Spleen (tissue), 11 donors: Measurements from ENCODE around the gene LEMD3. TPM values are rescaled to one million over a fixed set of nuclear protein-coding genes. Genes with fewer than 3 reads are reported as not detected.

Source experiments
- DNase-seq: peaks from one replicate; pipeline ENCODE4 v3.0.0-alpha.2; 2020
- H3K27ac ChIP-seq, 8 donors: fragments of 200-600 bp; sonication (generic) in 7 of 8; 1 replicate in 4 of 8; 2 replicates in 4 of 8; pipeline versions ENCODE4 v1.5.0 to v1.8.0; 2016 to 2021; ENCODE audit warnings: inconsistent platforms in 4 of 8, mild to moderate bottlenecking in 4 of 8, moderate library complexity in 1 of 8
- H3K27me3 ChIP-seq, 7 donors: fragments of 200-600 bp; sonication (generic) in 6 of 7; replicated peaks in 1 of 7; 1 replicate in 4 of 7; 2 replicates in 3 of 7; pipeline versions ENCODE4 v1.5.0 to v1.8.0; 2016 to 2021; ENCODE audit warnings: inconsistent platforms in 3 of 7, mild to moderate bottlenecking in 1 of 7
- H3K36me3 ChIP-seq, 6 donors: fragments of 200-600 bp; sonication (generic) in 5 of 6; 1 replicate in 4 of 6; 2 replicates in 2 of 6; pipeline versions ENCODE4 v1.5.0 to v1.8.0; 2016 to 2021; ENCODE audit warnings: inconsistent platforms in 2 of 6
- H3K4me1 ChIP-seq, 6 donors: fragments of 200-600 bp; sonication (generic) in 5 of 6; 1 replicate in 3 of 6; 2 replicates in 3 of 6; pipeline versions ENCODE4 v1.5.0 to v1.8.0; 2016 to 2021; ENCODE audit warnings: inconsistent platforms in 3 of 6
- H3K4me3 ChIP-seq, 8 donors: fragments of 200-600 bp; sonication (generic) in 7 of 8; 1 replicate in 4 of 8; 2 replicates in 4 of 8; pipeline versions ENCODE4 v1.5.0 to v1.8.0; 2016 to 2021; ENCODE audit warnings: inconsistent platforms in 4 of 8, mild to moderate bottlenecking in 4 of 8, moderate library complexity in 2 of 8
- H3K9me3 ChIP-seq, 8 donors: fragments of 200-600 bp; sonication (generic) in 7 of 8; 1 replicate in 4 of 8; 2 replicates in 4 of 8; pipeline versions ENCODE4 v1.5.0 to v1.8.0; 2016 to 2021; ENCODE audit warnings: inconsistent platforms in 4 of 8
- POLR2A ChIP-seq, 3 donors: fragments of 450-650 bp; IDR thresholded peaks; one replicate each; pipeline ENCODE4 v1.5.1; 2017; ENCODE audit warnings: antibody characterized with exemption in 3 of 3, mild to moderate bottlenecking in 1 of 3
- POLR2AphosphoS5 ChIP-seq, 3 donors: sonication (generic); formaldehyde crosslinking; IDR thresholded peaks; one replicate each; pipeline ENCODE4 v1.5.1; 2017; ENCODE audit warnings: antibody characterized with exemption in 3 of 3
- WGBS, 5 donors: extraction: QIAGEN DNeasy Blood & Tissue Kit in 3 of 5; methylation state at CpG; one replicate each; pipeline versions ENCODE4 v1.1.5 to v1.1.7; 2013 to 2018; 5-methylcytosine and 5-hydroxymethylcytosine counted together
- intact Hi-C: fragments of 100-400 bp; cut with DNase I; formaldehyde crosslinking; loops from one replicate; pipeline ENCODE4 v1.15.0; 2023; ENCODE audit warnings: low total_unique reads
- polyA plus RNA-seq, 3 donors: library from polyadenylated mRNA; stranded (reverse); fragments of 200-250 nt; gene quantifications; one replicate each; pipeline ENCODE4 v1.2.1, GENCODE V29; 2013
- total RNA-seq, 7 donors: library from RNA; depleted of rRNA in 3 of 7; stranded (reverse); fragments of >200 nt in 3 of 7; fragmentation: NEBNext Ultra II Directional in 4 of 7; extraction: Animal tissue kit (Norgen Biotek cat#: 25700) in 4 of 7; gene quantifications; one replicate each; pipeline versions ENCODE4 v1.1.0 to v1.2.1, GENCODE V29; 2016 to 2021
- TF ChIP-seq, protein P1 (sequence below), 11 experiments: fragments of 200-600 bp in 7 of 11; fragments of 450-650 bp in 4 of 11; sonication (generic) in 4 of 11; IDR thresholded peaks in 8 of 11; conservative IDR thresholded peaks in 3 of 11; 1 replicate in 7 of 11; 2 replicates in 4 of 11; pipeline versions ENCODE4 v1.4.0 to v1.8.0; 2016 to 2021; ENCODE audit warnings: antibody characterized with exemption in 11 of 11, inconsistent platforms in 4 of 11, mild to moderate bottlenecking in 1 of 11
- donor health status: healthy with polysubstance abuse.
- donor health status: DM: no; HTN: no; CAD: no; lungs with moderate emphysema.
- donor health status: DM: no; HTN: no; CAD: no.
- donor health status: Bipolar disorder and iron deficiency.
- donor health status: healthy.
- donor health status: DM: no; HTN: no; CAD: no.
- donor health status: DM: yes; HTN: yes; CAD: no.

LEMD3 gene
- total and polyA plus RNA-seq, 10 donors, result 9.6 to 58.9 (median 41.1) TPM

DNA sequence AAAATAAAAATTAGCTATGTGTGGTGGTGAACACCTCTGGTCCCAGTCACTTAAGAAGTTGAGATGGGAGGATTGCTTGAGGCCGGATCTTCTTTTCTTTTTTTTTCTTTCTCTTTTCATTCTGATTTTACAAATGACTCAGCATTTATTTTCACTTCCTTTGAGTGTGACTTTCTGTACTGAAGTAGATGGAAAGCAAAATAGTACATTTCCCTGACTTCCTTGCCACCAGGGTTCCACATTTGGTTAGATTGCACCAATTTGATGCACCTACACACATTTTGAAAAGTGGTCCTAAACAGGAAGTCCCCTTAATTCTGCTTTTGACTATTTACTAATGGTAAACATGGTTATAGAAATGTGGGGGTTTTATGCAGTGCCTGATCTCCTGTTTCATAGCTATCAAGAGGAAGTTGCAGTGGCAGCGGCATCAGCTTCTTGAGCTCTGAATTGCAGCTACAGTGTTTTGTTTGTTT lies 13.0 kb upstream of the LEMD3 start:
- no peaks in the 10 kb centered on the region for H3K36me3 ChIP-seq
- H3K4me1 ChIP-seq, result peaks cover 0 to 18% (median 8%) of the 10 kb centered on the region in 6 donors
- H3K9me3 ChIP-seq, result no peaks in the 10 kb centered on the region
- intact Hi-C loops, result no loop called here
- DNase-seq, result no peak
- H3K4me3 ChIP-seq, result peak overlapping the region in 1 of 8 donors; percentile 37
- TF ChIP-seq, protein P1, sequence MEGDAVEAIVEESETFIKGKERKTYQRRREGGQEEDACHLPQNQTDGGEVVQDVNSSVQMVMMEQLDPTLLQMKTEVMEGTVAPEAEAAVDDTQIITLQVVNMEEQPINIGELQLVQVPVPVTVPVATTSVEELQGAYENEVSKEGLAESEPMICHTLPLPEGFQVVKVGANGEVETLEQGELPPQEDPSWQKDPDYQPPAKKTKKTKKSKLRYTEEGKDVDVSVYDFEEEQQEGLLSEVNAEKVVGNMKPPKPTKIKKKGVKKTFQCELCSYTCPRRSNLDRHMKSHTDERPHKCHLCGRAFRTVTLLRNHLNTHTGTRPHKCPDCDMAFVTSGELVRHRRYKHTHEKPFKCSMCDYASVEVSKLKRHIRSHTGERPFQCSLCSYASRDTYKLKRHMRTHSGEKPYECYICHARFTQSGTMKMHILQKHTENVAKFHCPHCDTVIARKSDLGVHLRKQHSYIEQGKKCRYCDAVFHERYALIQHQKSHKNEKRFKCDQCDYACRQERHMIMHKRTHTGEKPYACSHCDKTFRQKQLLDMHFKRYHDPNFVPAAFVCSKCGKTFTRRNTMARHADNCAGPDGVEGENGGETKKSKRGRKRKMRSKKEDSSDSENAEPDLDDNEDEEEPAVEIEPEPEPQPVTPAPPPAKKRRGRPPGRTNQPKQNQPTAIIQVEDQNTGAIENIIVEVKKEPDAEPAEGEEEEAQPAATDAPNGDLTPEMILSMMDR (IDR thresholded peaks at IDR 0.05 in 8 of 11, conservative IDR thresholded peaks at IDR 0.05 in 3 of 11), result no peak
- TF ChIP-seq POLR2A (IDR thresholded peaks at IDR 0.05), result no peak
- H3K27me3 ChIP-seq, result no peaks in the 10 kb centered on the region
- WGBS, 5 donors, result 12 to 27% (median 19%) methylated on average over 2 of the region's 2 CpGs
- peak overlapping the region in 7 of 8 donors; percentile 2 to 78 (median 60) for H3K27ac ChIP-seq

DNA sequence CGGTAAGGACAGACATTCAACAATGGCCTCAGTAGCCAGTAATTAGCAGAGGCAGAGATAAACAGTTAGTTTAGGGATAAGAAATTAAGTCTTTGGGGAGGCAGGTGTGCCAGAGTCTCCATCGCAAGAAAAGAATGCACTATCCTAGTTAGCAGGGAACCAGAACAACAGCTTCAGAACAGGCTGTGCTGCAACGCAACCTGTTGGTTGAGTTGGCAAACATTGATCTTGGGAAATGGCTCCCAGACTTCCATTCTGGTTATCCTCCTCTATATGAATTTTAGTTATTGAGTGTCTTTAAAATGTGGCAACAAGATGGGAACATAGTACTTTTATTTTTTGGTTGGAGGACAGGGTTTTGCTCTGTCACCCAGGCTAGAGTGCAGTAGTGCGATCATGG lies 12.3 kb upstream of the LEMD3 start:
- 82 to 89% (median 88%) methylated on average over 4 of the region's 4 CpGs for WGBS, 5 donors
- no peak for DNase-seq
- no peaks in the 10 kb centered on the region for H3K9me3 ChIP-seq
- H3K27ac ChIP-seq, result peak overlapping the region in 7 of 8 donors; percentile 2 to 78 (median 60)
- H3K36me3 ChIP-seq, result no peaks in the 10 kb centered on the region
- H3K27me3 ChIP-seq, result no peaks in the 10 kb centered on the region
- peaks cover 0 to 18% (median 8%) of the 10 kb centered on the region in 6 donors for H3K4me1 ChIP-seq
- H3K4me3 ChIP-seq, result peak overlapping the region in 1 of 8 donors; percentile 37
- intact Hi-C loops, result no loop called here
- TF ChIP-seq POLR2A (IDR thresholded peaks at IDR 0.05) (no peak), POLR2AphosphoS5 (IDR thresholded peaks at IDR 0.05) (no peak)
- TF ChIP-seq, protein P1 (IDR thresholded peaks at IDR 0.05 in 8 of 11, conservative IDR thresholded peaks at IDR 0.05 in 3 of 11), result no peak

DNA sequence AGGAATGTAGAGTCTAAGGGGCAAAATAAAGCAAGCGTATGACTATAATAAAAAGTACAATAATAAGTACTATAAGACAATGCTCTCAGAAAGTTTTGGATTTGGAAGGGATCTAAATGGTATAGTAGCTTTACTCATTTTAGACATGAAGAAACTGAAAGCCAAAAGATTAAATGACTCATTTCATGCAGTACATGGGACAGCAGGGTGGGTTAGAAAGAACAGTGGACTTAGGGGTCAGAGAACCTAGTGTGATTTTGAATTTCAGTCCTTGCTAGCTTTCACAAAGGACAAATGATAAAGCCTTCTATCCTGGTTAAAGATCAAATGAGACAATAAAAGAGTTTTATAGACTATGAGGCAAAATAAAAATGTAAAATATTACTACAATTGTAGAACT lies 6.8 kb upstream of the LEMD3 start:
- no peaks in the 10 kb centered on the region for H3K4me1 ChIP-seq
- intact Hi-C loops, result no loop called here
- no peak overlapping the region for H3K27ac ChIP-seq
- H3K36me3 ChIP-seq, result no peaks in the 10 kb centered on the region
- H3K9me3 ChIP-seq, result no peaks in the 10 kb centered on the region
- H3K4me3 ChIP-seq, result no peak overlapping the region
- TF ChIP-seq POLR2A (IDR thresholded peaks at IDR 0.05) (no peak), POLR2AphosphoS5 (IDR thresholded peaks at IDR 0.05) (no peak)
- TF ChIP-seq, protein P1 (IDR thresholded peaks at IDR 0.05 in 8 of 11, conservative IDR thresholded peaks at IDR 0.05 in 3 of 11), result no peak
- H3K27me3 ChIP-seq, result no peaks in the 10 kb centered on the region
- DNase-seq, result no peak
- 89 to 96% (median 94%) methylated on average over 1 of the region's 1 CpG for WGBS, 5 donors

DNA sequence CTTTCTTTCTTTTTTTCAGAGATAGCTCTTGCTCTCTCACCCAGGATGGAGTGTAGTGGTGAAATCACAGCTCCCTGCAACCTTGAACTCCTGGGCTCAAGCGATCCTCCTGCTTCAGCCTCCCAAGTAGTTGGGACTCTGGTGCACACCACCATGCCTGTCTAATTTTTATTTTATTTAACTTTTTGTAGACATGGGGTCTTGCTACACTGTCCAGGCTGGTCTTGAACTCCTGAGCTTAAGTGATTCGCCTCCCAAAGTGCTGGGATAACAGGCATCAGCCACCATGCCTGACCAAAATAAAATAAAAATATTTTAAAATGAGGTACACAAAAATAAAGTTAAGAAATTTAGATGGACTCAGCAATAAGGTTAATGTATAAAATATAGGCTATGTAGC lies 5.1 kb upstream of the LEMD3 start:
- Histone ChIP-seq H3K27me3 (no peaks in the 10 kb centered on the region), H3K4me3 (no peak overlapping the region), H3K9me3 (no peaks in the 10 kb centered on the region), H3K27ac (no peak overlapping the region), H3K4me1 (peaks cover 0 to 9% (median 7%) of the 10 kb centered on the region in 6 donors), H3K36me3 (no peaks in the 10 kb centered on the region)
- WGBS, 5 donors, result 92 to 97% (median 96%) methylated on average over 2 of the region's 2 CpGs
- DNase-seq, result no peak
- TF ChIP-seq POLR2AphosphoS5 (IDR thresholded peaks at IDR 0.05) (no peak), POLR2A (IDR thresholded peaks at IDR 0.05) (no peak)
- TF ChIP-seq, protein P1 (IDR thresholded peaks at IDR 0.05 in 8 of 11, conservative IDR thresholded peaks at IDR 0.05 in 3 of 11), result no peak
- intact Hi-C loops, result no loop called here
